ENCODE measurements around the gene C1S.

Gene C1S

GRCh38 chr12:7079826-7080125, 19.3 kb downstream of the C1S start:
- peak; percentile 51 for DNase-seq

- DNase-seq = no peak
Observed at GRCh38 chr12:7081037-7081436, 20.5 kb downstream of the C1S start.

- DNase-seq = no peak
Observed at GRCh38 chr12:7083125-7083524, 22.6 kb downstream of the C1S start.

GRCh38 chr12:7089196-7089871, 28.8 kb downstream of the C1S start:
- no peak for DNase-seq

GRCh38 chr12:7090222-7090998, 29.9 kb downstream of the C1S start:
- DNase-seq = no peak

GRCh38 chr12:7091171-7091570, 30.7 kb downstream of the C1S start:
- DNase-seq = no peak

- DNase-seq = no peak
Observed at GRCh38 chr12:7091660-7092228, 31.2 kb downstream of the C1S start.

- DNase-seq = peak; percentile 95
Observed at GRCh38 chr12:7092229-7092985, 31.9 kb downstream of the C1S start, which contains the start of gene C1R. Gene C1R (minus strand): TSS chr12:7092445. CDS start chr12:7092388, 57 bp downstream.

- DNase-seq = no peak
Observed at GRCh38 chr12:7092986-7093460, 32.5 kb downstream of the C1S start.

- no peak for DNase-seq
Observed at GRCh38 chr12:7093486-7093885, 33.0 kb downstream of the C1S start.

- peak; percentile 44 for DNase-seq
Observed at GRCh38 chr12:7093892-7094291, 33.4 kb downstream of the C1S start.

- no peak for DNase-seq
Observed at GRCh38 chr12:7096006-7096932, 35.8 kb downstream of the C1S start.

- no peak for DNase-seq
Observed at GRCh38 chr12:7096979-7097378, 36.5 kb downstream of the C1S start.

GRCh38 chr12:7099290-7099996, 38.9 kb downstream of the C1S start:
- DNase-seq = no peak

- DNase-seq = no peak
Observed at GRCh38 chr12:7100239-7100638, 39.7 kb downstream of the C1S start.

- no peak for DNase-seq
Observed at GRCh38 chr12:7101047-7101693, 40.7 kb downstream of the C1S start.

GRCh38 chr12:7101694-7102131, 41.2 kb downstream of the C1S start:
- DNase-seq = no peak

- DNase-seq = no peak
Observed at GRCh38 chr12:7102582-7102981, 42.1 kb downstream of the C1S start.

- DNase-seq = no peak
Observed at GRCh38 chr12:7103837-7104584, 43.5 kb downstream of the C1S start.

GRCh38 chr12:7106082-7106481, 45.6 kb downstream of the C1S start:
- no peak for DNase-seq

Measured in fibroblast of skin of right quadriceps (primary cell).